ENCODE measurements around the gene GRIN2A.

DNA sequence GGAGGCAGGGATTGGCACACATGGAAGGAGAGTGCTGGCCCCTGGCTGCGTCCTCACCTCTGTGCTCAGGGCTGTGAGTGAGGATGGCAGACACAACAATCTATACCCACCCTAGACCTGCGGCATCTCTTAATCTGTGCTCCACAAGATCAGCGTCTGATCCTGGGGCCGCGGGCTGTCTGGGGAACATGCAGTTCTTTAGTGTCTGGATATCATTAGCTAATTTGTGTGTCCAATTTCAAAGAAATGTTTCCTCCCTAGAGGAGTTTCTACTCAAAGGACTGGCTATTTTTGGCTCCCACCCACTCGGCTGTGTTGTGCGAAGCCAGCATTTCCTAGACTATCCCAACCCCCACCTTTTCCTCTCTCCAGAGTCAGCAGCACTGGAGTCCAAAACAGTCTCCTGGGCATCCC lies 93.8 kb downstream of the GRIN2A start:
- TF ChIP-seq CTCF (IDR thresholded peaks at IDR 0.05 in 8 of 11, conservative IDR thresholded peaks at IDR 0.05 in 3 of 11) (no peak), POLR2A (IDR thresholded peaks at IDR 0.05) (no peak), POLR2AphosphoS5 (IDR thresholded peaks at IDR 0.05) (no peak)

Data from spleen (tissue), 7 donors.